Stimulated activated naive CD8-positive, alpha-beta T cell treated with anti-CD3 and anti-CD28 coated beads, Interleukin-15, Interleukin-2, amounts not matched to agents 100 ng/mL and 50 ng/mL, for 24 hours (primary cell): ENCODE measurements around the gene EXOC4.
A peak's percentile ranks its signal among the peaks of the same experiment; 100 is the strongest.
"Not testable (repeated sequence)": the region's sequence is repeated elsewhere in the genome, so short reads cannot be mapped to it uniquely, and the experiment has no call there.

ENCODE experiments used
- H3K27ac Mint-ChIP-seq: one replicate; pipeline ENCODE4 v1.8.0; 2021; ENCODE audit warnings: mild to moderate bottlenecking, mixed read lengths
- H3K27me3 Mint-ChIP-seq: one replicate; pipeline ENCODE4 v1.8.0; 2021; ENCODE audit warnings: mixed read lengths
- H3K36me3 Mint-ChIP-seq: one replicate; pipeline ENCODE4 v1.8.0; 2021; ENCODE audit warnings: low read depth, mixed read lengths
- H3K4me1 Mint-ChIP-seq: one replicate; pipeline ENCODE4 v1.8.0; 2021; ENCODE audit warnings: low read depth, mixed read lengths
- H3K4me3 Mint-ChIP-seq: one replicate; pipeline ENCODE4 v1.8.0; 2021; ENCODE audit warnings: mild to moderate bottlenecking, mixed read lengths
- H3K9me3 Mint-ChIP-seq: one replicate; pipeline ENCODE4 v1.8.0; 2021; ENCODE audit warnings: mixed read lengths

EXOC4 gene

GRCh38 chr7:133315332-133316040 is 62.6 kb downstream of the EXOC4 start:
- H3K27ac Mint-ChIP-seq: no peak overlapping the region

DNA sequence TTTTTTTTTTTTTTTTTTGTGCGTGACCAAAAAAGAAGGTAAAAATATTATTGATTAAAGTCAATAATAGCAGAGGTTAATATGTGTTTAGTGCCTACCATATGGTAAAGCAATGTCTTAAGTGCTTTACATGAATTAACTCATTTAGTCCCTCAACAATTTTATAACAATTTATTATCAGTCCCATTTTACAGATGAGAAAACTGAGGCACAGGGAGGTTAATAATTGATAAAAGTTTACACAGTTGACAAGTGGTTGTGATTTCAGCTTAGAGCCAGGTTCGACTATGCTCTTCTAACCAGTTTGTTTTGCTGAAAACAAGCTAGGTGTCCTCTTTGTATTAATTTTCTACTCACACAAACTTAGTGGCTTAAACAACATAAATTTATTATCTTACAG is 67.0 kb downstream of the EXOC4 start:
- Mint-ChIP-seq H3K4me3 (no peak overlapping the region), H3K36me3 (peaks cover 69% of the 10 kb centered on the region), H3K27ac (no peak overlapping the region), H3K9me3 (peaks cover 17% of the 10 kb centered on the region), H3K27me3 (no peaks in the 10 kb centered on the region), H3K4me1 (peaks cover 8% of the 10 kb centered on the region)

More at GRCh38 chr7:133315332-133316040, 62.6 kb downstream of the EXOC4 start:
- Mint-ChIP-seq H3K4me1 (peaks cover 16% of the 10 kb centered on the region), H3K36me3 (peaks cover 52% of the 10 kb centered on the region), H3K9me3 (peaks cover 2% of the 10 kb centered on the region), H3K27me3 (no peaks in the 10 kb centered on the region), H3K4me3 (no peak overlapping the region)

DNA sequence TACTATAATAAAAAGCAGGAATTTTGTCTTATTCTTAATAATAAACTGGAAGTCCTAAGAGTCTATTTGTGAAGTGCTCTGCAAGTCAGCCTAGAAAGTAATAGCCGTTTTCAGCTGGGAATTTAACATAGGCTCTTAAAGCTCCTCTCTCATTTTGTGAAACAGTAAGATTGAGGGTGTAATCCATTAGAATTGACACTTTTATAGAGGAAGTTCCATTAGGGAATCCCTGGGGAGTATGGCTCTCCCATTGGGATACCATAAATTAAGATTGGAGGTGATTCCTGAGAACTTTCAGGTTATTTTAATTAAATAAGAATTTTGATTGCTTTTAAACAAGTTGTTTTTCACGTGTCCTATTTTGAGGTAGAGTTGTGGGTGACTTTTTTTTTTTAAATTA is 68.0 kb downstream of the EXOC4 start:
- peaks cover 4% of the 10 kb centered on the region for H3K4me1 Mint-ChIP-seq
- peaks cover 79% of the 10 kb centered on the region for H3K36me3 Mint-ChIP-seq
- peaks cover 21% of the 10 kb centered on the region for H3K9me3 Mint-ChIP-seq
- H3K4me3 Mint-ChIP-seq: no peak overlapping the region
- no peaks in the 10 kb centered on the region for H3K27me3 Mint-ChIP-seq
- no peak overlapping the region for H3K27ac Mint-ChIP-seq

GRCh38 chr7:133321366-133321765 is 68.5 kb downstream of the EXOC4 start:
- H3K9me3 Mint-ChIP-seq: peaks cover 22% of the 10 kb centered on the region
- H3K4me3 Mint-ChIP-seq, H3K27me3 Mint-ChIP-seq, H3K27ac Mint-ChIP-seq, H3K4me1 Mint-ChIP-seq: not testable (repeated sequence)
- H3K36me3 Mint-ChIP-seq: peaks cover 81% of the 10 kb centered on the region

GRCh38 chr7:133326745-133327144 is 73.9 kb downstream of the EXOC4 start:
- not testable (repeated sequence) for H3K4me1 Mint-ChIP-seq, H3K27me3 Mint-ChIP-seq, H3K4me3 Mint-ChIP-seq, H3K27ac Mint-ChIP-seq
- H3K9me3 Mint-ChIP-seq: peaks cover 21% of the 10 kb centered on the region
- H3K36me3 Mint-ChIP-seq: peaks cover 71% of the 10 kb centered on the region

- not testable (repeated sequence) for H3K27ac Mint-ChIP-seq, H3K4me3 Mint-ChIP-seq, H3K4me1 Mint-ChIP-seq, H3K27me3 Mint-ChIP-seq
- Mint-ChIP-seq H3K9me3 (peaks cover 17% of the 10 kb centered on the region), H3K36me3 (peaks cover 63% of the 10 kb centered on the region)
Observed at GRCh38 chr7:133328021-133328420, 75.1 kb downstream of the EXOC4 start.

- H3K9me3 Mint-ChIP-seq: peaks cover 14% of the 10 kb centered on the region
- H3K4me3 Mint-ChIP-seq: no peak overlapping the region
- H3K36me3 Mint-ChIP-seq: peaks cover 63% of the 10 kb centered on the region
- peaks cover 5% of the 10 kb centered on the region for H3K4me1 Mint-ChIP-seq
- no peaks in the 10 kb centered on the region for H3K27me3 Mint-ChIP-seq
- no peak overlapping the region for H3K27ac Mint-ChIP-seq
Observed at GRCh38 chr7:133330085-133330484, 77.2 kb downstream of the EXOC4 start.

DNA sequence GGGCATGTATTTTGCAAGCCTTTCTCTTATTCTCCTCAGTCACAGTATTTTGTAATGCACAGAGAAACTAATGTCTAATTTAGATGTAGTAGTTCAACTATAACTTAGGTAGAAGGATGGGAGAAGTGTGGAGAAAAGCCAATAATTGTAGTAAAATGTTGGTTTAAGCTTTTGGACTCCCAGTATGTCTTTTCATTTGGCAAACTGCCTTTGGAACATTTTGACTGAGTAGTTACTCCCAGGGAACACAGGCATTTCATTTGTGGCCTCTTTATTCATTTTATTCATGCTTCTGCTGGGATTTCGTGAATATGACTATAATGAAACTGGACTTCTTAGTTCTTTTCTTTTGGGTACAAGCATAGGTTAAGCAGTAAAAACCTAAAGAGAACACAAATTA is 79.0 kb downstream of the EXOC4 start:
- Mint-ChIP-seq H3K4me1 (peaks cover 5% of the 10 kb centered on the region), H3K4me3 (no peak overlapping the region), H3K36me3 (peaks cover 62% of the 10 kb centered on the region), H3K9me3 (peaks cover 12% of the 10 kb centered on the region), H3K27ac (no peak overlapping the region), H3K27me3 (no peaks in the 10 kb centered on the region)

- Mint-ChIP-seq H3K4me3 (no peak overlapping the region), H3K4me1 (peaks cover 4% of the 10 kb centered on the region), H3K27ac (no peak overlapping the region), H3K9me3 (peaks cover 35% of the 10 kb centered on the region), H3K27me3 (no peaks in the 10 kb centered on the region), H3K36me3 (peaks cover 81% of the 10 kb centered on the region)
Observed at GRCh38 chr7:133339772-133340171, 86.9 kb downstream of the EXOC4 start.

DNA sequence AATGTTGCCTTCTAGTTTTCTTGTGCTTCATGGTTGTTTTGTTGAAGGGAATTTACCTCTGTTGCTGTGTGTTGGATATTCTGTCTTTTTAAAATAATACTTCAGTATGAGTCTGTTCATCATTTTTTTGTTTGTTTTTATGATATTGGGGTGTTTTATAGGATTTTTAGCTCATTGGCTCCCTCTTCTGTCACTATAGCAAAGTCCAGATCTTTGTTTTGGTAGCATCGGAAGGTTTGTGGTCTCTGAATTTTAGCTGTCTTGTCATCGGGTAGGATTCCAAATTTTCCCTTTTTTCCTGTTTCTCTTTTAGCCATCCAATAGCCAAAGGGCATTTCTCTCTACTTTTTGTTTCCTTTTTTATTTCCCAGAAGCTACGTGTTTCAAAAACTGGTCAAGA is 91.4 kb downstream of the EXOC4 start:
- H3K4me3 Mint-ChIP-seq: no peak overlapping the region
- peaks cover 74% of the 10 kb centered on the region for H3K36me3 Mint-ChIP-seq
- H3K4me1 Mint-ChIP-seq: peaks cover 13% of the 10 kb centered on the region
- no peaks in the 10 kb centered on the region for H3K27me3 Mint-ChIP-seq
- no peak overlapping the region for H3K27ac Mint-ChIP-seq
- H3K9me3 Mint-ChIP-seq: peaks cover 27% of the 10 kb centered on the region

- H3K27me3 Mint-ChIP-seq: no peaks in the 10 kb centered on the region
- H3K27ac Mint-ChIP-seq: no peak overlapping the region
- peaks cover 25% of the 10 kb centered on the region for H3K9me3 Mint-ChIP-seq
- H3K4me3 Mint-ChIP-seq: no peak overlapping the region
- peaks cover 18% of the 10 kb centered on the region for H3K4me1 Mint-ChIP-seq
- peaks cover 72% of the 10 kb centered on the region for H3K36me3 Mint-ChIP-seq
Observed at GRCh38 chr7:133345690-133346421, 93.0 kb downstream of the EXOC4 start.

DNA sequence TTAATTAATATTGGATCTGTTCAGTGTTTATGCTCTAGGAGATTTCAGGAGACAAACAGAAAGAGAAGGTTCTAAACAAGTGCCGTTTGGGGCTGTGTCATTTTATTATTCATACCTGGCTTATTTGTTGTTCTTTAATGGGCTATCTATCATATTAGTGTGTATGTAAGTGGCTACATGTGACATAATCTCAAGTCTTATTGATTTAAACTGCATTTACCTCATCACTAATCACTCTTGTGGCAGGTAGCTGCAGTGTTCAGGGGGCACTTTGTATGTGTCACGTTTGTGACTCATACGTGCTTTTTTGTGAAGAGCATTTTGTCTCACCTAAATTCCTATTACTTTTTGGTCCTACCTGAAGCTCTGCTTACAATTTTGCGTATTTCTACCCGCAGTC is 95.4 kb downstream of the EXOC4 start:
- H3K36me3 Mint-ChIP-seq: peaks cover 69% of the 10 kb centered on the region
- peaks cover 27% of the 10 kb centered on the region for H3K9me3 Mint-ChIP-seq
- no peak overlapping the region for H3K27ac Mint-ChIP-seq
- H3K27me3 Mint-ChIP-seq: no peaks in the 10 kb centered on the region
- H3K4me3 Mint-ChIP-seq: no peak overlapping the region
- peaks cover 18% of the 10 kb centered on the region for H3K4me1 Mint-ChIP-seq

DNA sequence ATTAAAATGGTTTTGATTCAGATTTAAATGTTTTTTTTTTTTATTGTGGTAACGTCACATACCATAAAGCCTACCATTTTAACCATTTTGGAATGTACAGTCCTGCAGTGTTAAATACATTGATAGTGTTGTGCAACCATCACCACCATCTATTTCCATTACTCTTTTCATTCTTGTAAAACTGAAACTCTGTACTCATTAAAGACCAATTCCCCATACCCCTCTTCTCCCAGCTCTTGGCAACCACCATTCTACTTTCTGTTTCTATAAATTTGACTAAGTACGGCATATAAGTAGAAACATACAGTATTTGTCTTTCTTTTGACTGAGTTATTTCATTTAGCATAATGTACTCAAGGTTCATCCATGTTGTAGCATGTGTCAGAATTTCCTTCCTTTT is 96.2 kb downstream of the EXOC4 start:
- no peak overlapping the region for H3K4me3 Mint-ChIP-seq
- no peaks in the 10 kb centered on the region for H3K27me3 Mint-ChIP-seq
- H3K4me1 Mint-ChIP-seq: peaks cover 18% of the 10 kb centered on the region
- no peak overlapping the region for H3K27ac Mint-ChIP-seq
- H3K36me3 Mint-ChIP-seq: peaks cover 68% of the 10 kb centered on the region
- peaks cover 34% of the 10 kb centered on the region for H3K9me3 Mint-ChIP-seq

- Mint-ChIP-seq H3K27ac (no peak overlapping the region), H3K4me3 (no peak overlapping the region), H3K27me3 (no peaks in the 10 kb centered on the region), H3K4me1 (peaks cover 14% of the 10 kb centered on the region), H3K9me3 (peaks cover 36% of the 10 kb centered on the region), H3K36me3 (peaks cover 62% of the 10 kb centered on the region)
Observed at GRCh38 chr7:133352430-133352829, 99.6 kb downstream of the EXOC4 start.

- Mint-ChIP-seq H3K4me1 (peaks cover 11% of the 10 kb centered on the region), H3K36me3 (peaks cover 64% of the 10 kb centered on the region), H3K27me3 (no peaks in the 10 kb centered on the region), H3K4me3 (no peak overlapping the region), H3K9me3 (peaks cover 36% of the 10 kb centered on the region), H3K27ac (peak overlapping the region; percentile 45)
Observed at GRCh38 chr7:133353775-133354174, 100.9 kb downstream of the EXOC4 start.
